NOMO-1 treated with DMSO at 0.1 percent for 48 hours (cell line): ENCODE measurements around the gene PCTP.

Experiments
- DNase-seq: peaks from one replicate; lab custom pipeline; 2025; ENCODE audit not compliant: unreplicated experiment; lab: John Stamatoyannopoulos, UW

Gene PCTP

GRCh38 chr17:55750750-55751657 is at the start of gene PCTP:
Gene PCTP, plus strand, starts transcription at chr17:55751051. Its CDS starts 53 bp downstream, at chr17:55751104.
- peak; percentile 95 for DNase-seq

GRCh38 chr17:55702150-55702549 is 48.7 kb upstream of the PCTP start:
- no peak for DNase-seq

DNA sequence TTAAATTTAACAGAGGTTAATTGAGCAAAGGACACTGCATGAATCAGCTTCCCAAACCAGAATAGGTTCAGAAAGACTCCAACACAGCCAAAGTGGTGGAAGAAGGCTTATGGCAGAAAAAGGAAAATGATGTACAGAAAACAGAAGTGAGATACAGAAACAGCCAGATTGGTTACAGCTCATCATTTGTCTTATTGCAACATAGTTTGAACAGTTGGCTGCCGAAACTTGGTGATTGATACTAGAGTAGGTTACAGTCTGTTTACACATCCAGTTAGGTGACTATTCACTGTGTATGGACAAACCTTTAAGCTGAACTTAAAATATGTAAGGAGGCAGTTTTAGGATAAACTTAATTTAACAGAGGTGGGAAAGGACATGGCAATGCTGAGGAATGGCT is 46.5 kb upstream of the PCTP start:
- peak; percentile 89 for DNase-seq

- no peak for DNase-seq
These were observed 45.0 kb upstream of the PCTP start for GRCh38 chr17:55705847-55706246.

GRCh38 chr17:55706808-55707773 is 43.8 kb upstream of the PCTP start:
- no peak for DNase-seq

DNA sequence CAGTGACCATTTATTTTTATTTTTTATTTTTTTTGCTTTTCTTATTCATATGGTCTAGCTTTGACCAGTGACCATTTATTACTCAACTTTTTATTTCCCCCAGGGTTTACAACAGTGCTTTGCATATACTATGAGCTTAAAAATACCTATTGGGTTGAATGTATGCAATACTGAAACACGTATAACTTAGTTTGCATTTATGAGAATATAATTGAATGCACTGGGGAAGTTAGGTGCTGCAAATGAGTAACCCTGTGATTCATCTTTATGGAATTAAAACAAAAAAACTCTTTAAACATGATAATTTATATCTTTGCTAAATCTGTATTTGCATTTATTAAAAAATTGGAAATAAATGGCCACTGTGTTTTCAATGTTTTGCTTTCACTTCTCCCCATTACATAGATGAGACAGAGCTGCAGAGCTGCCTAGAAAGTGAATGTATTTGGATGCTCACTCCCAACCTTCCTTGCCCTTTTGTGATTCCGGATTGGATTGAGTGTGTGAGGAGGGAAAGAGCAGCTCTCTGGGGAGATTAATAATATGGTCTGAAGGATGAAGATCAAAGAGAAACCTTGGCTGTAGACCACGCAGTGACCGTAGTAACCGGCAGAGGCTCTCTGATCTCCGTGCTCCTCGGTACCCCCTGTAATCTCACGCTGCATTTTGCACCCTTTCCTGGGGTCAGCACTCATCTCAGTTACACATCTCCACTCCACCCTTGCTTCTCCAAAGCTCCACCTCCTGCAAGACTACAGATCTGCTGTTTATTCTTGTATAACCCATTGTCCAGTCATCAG is 42.5 kb upstream of the PCTP start:
- DNase-seq = no peak

DNA sequence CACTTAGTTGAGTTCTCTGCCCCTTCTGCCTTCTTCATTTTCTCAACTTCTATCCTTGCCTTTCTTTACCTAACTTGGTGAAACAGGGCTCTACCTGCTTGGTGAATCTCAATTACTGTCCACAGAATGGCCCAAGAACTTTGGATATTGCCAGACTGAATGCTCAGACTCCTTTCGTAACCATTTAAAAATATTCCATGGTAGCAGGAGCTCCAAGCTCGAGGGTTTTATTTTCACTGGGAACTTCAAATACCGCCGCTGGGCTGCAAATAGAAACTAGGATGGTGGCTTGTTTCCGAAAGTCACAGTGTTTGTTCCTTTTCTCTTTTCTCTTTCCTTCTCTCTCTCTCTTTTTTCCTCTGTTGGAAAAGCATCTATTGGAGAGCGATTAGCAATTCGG is 41.4 kb upstream of the PCTP start:
- no peak for DNase-seq

DNA sequence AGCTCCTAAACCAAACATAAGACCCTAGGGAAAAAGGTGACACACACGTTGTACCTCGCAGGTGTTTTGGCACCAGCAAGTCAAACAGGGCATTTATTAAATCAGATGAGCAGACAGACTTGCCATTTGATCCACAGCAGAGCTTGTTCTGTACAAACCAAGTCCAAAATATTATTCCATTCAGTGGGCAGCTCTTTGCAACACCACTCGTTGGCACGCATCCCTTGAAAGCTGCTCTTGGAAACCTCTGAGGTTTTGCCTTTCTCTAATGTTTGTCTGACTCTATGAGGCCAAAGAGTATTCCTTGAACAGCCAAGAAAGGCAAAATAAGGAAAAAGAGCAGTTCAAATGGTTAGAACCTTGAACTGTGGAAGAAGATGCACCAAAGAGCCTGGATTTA is 40.9 kb upstream of the PCTP start:
- no peak for DNase-seq

- peak; percentile 88 for DNase-seq
These were observed 40.4 kb upstream of the PCTP start for GRCh38 chr17:55710410-55710809.

- no peak for DNase-seq
These were observed 39.9 kb upstream of the PCTP start for GRCh38 chr17:55710829-55711496.

GRCh38 chr17:55717432-55717831 is 33.4 kb upstream of the PCTP start:
- no peak for DNase-seq

- DNase-seq = peak; percentile 40
These were observed 32.7 kb upstream of the PCTP start for GRCh38 chr17:55717898-55718735.

- DNase-seq = no peak
These were observed 29.7 kb upstream of the PCTP start for GRCh38 chr17:55720919-55721836.

- DNase-seq = no peak
These were observed 28.7 kb upstream of the PCTP start for GRCh38 chr17:55722016-55722736.

DNA sequence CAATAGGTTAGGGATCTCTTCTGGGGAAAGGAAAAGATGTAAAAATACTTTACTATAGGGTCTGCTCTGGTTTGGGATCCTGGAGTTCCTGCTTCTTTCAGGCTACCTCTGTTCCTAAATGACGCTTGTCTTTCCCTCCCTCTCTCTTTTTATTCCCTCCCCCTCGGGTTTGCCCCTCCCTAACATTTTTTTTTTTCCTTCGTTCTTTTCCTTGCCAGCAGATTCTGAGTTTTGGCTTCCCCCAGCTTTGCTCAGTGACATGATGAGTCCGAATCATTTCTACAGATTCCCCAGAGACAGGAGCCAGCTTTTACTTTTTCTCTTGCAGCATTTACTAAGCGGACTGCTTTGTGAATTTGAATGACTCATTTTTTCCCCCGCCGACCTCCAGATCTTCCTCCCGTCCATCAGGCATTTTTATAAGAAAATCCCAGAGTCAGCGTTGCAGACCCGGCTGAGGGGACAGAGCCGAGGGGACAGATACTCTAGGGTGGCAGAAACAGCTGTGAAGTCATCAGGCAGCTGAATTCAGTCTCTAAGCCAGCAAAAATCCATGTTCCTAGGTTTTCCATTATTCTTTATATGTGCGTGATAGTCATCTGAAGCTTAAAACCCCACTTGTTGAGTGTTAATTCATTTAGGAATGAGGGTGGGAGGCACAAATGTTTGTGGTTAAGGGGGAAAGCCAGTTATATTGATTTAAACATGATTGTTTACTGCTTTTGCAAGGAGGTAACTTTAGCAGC is 27.9 kb upstream of the PCTP start, which contains the start of gene TMEM100:
Gene TMEM100 (minus strand): TSS at position 123 of the 746 bp plus-strand sequence. CDS start 1,794 bp downstream, outside the sequence.
- DNase-seq = no peak

DNA sequence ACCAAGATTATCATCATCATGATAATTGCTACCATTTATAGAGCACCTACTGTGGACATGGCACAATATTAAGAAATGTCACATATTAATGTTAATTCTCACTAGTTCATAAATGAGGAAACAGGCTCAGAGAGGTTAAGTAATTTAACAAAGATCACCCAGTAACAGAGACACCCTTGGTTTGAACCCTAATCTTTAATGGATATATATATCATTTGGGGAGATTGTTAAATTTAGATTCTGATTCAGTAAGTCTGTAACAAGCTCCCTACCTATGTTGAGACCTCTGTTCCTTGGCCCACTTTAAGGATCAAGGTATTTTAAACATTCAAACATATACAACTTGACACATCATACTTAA is 27.4 kb upstream of the PCTP start:
- DNase-seq = no peak

DNA sequence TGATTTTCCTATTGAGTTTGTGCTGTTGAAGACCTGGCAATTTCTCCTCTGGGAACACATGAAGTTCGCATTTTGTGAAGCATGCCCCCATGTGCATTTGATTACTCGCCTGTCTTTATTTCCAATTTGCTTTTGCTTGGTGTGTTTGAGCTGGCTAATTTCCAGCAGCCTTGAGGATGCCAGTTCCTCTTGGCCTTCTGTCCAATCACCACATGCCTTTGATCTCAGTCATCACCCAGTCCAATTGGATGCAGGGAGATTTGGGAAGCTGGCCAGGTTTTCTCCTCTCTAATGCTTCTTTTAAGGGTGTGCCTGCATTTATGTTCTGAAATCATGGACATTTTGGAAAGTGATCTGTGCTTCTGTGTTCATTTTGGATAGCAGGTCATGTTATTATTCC is 24.4 kb upstream of the PCTP start:
- no peak for DNase-seq
